GM21423 (cell line): Measurements from ENCODE around the gene CLEC12A.

ENCODE experiments used
- ATAC-seq: cut with Tn5 transposase; IDR thresholded peaks from one replicate; pipeline ENCODE4 v1.9.1; 2021; ENCODE audit warnings: mild to moderate bottlenecking, moderate library complexity; ENCODE audit not compliant: unreplicated experiment

Gene CLEC12A

GRCh38 chr12:10031321-10031720 is 60.1 kb downstream of the CLEC12A start:
- ATAC-seq: no peak

GRCh38 chr12:10031771-10032175 is 60.6 kb downstream of the CLEC12A start:
- ATAC-seq: no peak

GRCh38 chr12:10033783-10034545 is 62.8 kb downstream of the CLEC12A start:
- no peak for ATAC-seq
